ENCODE data around the gene TPM4.
A peak's percentile ranks its signal among the peaks of the same experiment; 100 is the strongest.
"Not testable (repeated sequence)": the region's sequence is repeated elsewhere in the genome, so short reads cannot be mapped to it uniquely, and the experiment has no call there.

The TPM4 gene

GRCh38 chr19:16099314-16099965 lies 23.1 kb downstream of the TPM4 start:
- not testable (repeated sequence) for DNase-seq

- no peak for DNase-seq
Observed at GRCh38 chr19:16100524-16100923, 24.2 kb downstream of the TPM4 start.

- DNase-seq, result no peak
Observed at GRCh38 chr19:16104722-16105121, 28.4 kb downstream of the TPM4 start.

GRCh38 chr19:16106121-16106520 lies 29.8 kb downstream of the TPM4 start:
- no peak for DNase-seq

- peak; percentile 99 for DNase-seq
Observed at GRCh38 chr19:16111160-16111908, 35.0 kb downstream of the TPM4 start, which contains the start of gene RAB8A. RAB8A (plus strand) TSS chr19:16111889; CDS start chr19:16111902, 13 bp downstream.

- DNase-seq, result no peak
Observed at GRCh38 chr19:16111909-16112752, 35.8 kb downstream of the TPM4 start.

- DNase-seq, result no peak
Observed at GRCh38 chr19:16112778-16113177, 36.5 kb downstream of the TPM4 start.

- no peak for DNase-seq
Observed at GRCh38 chr19:16113727-16114126, 37.4 kb downstream of the TPM4 start.

- DNase-seq, result no peak
Observed at GRCh38 chr19:16115301-16116039, 39.2 kb downstream of the TPM4 start.

- DNase-seq, result no peak
Observed at GRCh38 chr19:16116067-16116466, 39.8 kb downstream of the TPM4 start.

- no peak for DNase-seq
Observed at GRCh38 chr19:16117594-16118033, 41.3 kb downstream of the TPM4 start.

GRCh38 chr19:16118489-16119033 lies 42.3 kb downstream of the TPM4 start:
- DNase-seq, result no peak

GRCh38 chr19:16119075-16119857 lies 43.0 kb downstream of the TPM4 start:
- DNase-seq, result not testable (repeated sequence)

GRCh38 chr19:16121141-16121540 lies 44.8 kb downstream of the TPM4 start:
- no peak for DNase-seq

- DNase-seq, result no peak
Observed at GRCh38 chr19:16121967-16122366, 45.7 kb downstream of the TPM4 start.

- no peak for DNase-seq
Observed at GRCh38 chr19:16124953-16125352, 48.7 kb downstream of the TPM4 start.

GRCh38 chr19:16125737-16126495 lies 49.6 kb downstream of the TPM4 start:
- DNase-seq, result no peak

GRCh38 chr19:16127080-16127479 lies 50.8 kb downstream of the TPM4 start:
- DNase-seq, result no peak

- no peak for DNase-seq
Observed at GRCh38 chr19:16127776-16128371, 51.6 kb downstream of the TPM4 start.

GRCh38 chr19:16131648-16132047 lies 55.4 kb downstream of the TPM4 start:
- no peak for DNase-seq
